Hematopoietic multipotent progenitor cell treated with erythropoietin and hydrocortisone succinate and interleukin-3 and kit ligand, for 6 days (in vitro differentiated cells): ENCODE data around the gene BLCAP.
"Not testable (repeated sequence)": the region's sequence is repeated elsewhere in the genome, so short reads cannot be mapped to it uniquely, and the experiment has no call there.

Experiments used
- DNase-seq: peaks from one replicate; pipeline ENCODE4 v3.0.0-alpha.2; 2015

BLCAP gene

GRCh38 chr20:37513779-37514359, 13.8 kb downstream of the BLCAP start:
- no peak for DNase-seq

GRCh38 chr20:37511610-37512275, 15.9 kb downstream of the BLCAP start:
- no peak for DNase-seq

- DNase-seq: no peak
Observed at GRCh38 chr20:37510226-37510625, 17.4 kb downstream of the BLCAP start.

DNA sequence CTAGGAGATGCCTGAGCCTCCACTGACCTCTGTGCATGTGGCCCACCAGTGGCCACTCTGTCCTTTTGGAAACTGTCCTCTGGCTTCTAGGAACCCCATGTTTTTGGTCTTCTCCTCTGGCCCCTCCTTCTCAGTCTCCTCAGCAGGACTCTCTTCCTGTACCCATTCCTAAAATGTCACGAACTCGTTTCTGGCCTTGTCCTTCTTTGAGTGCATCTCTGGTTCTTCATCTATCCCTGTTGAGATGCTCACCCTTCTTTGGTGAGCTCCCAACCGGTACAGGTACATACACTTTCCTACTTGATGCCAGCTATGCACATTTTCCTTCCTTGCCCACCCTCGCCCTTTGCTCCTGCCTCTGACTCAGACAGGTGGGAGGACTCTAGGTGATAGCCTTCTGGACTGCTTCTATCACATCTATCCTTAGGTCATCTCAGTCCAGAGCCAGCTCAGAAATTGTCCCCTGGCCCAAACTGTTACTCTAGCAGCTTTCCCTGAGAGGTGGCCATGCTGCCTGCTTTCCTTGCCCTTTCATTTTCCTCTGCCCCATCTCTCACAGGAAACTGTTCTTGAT, 21.4 kb downstream of the BLCAP start:
- no peak for DNase-seq

DNA sequence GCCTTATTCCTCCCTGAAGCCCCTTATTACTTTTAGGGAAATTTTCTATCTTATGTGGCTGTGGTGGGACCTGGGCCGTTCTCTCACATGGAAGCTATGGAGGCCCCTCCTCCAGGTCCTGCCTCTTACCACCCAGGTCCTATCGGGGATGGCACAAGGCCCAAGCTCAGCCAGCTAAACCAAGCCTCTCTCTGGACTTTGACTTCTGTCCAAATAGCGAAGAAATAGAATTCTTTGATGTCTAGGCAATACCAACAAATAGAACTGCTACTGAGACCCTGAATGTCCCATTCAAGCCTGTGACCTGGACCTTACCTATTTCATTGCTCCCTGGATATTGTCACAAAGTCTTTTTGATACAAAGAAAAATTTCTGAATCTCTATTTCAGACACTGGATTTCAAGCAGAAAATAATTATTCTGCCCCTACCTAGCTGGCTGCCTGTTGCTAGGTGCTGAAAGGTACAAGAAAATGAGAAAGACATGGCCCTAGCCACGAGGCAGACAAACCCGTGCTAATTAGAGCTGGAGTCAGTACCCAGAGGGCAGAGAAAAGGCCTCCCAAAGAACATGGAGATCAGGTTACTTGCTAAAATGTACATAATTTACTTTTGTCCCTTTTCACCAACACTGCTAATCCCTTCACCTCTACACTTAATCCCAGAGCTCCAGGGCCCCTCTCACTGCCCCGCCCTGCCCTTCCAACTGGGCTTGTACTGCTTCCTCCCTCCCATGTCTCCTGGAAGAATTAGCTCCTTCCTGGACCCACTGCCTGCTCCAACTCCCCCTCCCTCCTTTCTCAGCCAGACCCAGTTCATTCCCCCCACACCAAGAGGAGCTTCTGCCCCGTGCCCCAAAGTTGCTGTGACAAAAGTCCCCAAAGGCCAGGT, 22.2 kb downstream of the BLCAP start:
- DNase-seq: no peak

GRCh38 chr20:37504404-37505096, 23.1 kb downstream of the BLCAP start:
- no peak for DNase-seq

GRCh38 chr20:37503256-37503927, 24.3 kb downstream of the BLCAP start:
- DNase-seq: no peak

- no peak for DNase-seq
Observed at GRCh38 chr20:37502654-37503053, 25.0 kb downstream of the BLCAP start.

DNA sequence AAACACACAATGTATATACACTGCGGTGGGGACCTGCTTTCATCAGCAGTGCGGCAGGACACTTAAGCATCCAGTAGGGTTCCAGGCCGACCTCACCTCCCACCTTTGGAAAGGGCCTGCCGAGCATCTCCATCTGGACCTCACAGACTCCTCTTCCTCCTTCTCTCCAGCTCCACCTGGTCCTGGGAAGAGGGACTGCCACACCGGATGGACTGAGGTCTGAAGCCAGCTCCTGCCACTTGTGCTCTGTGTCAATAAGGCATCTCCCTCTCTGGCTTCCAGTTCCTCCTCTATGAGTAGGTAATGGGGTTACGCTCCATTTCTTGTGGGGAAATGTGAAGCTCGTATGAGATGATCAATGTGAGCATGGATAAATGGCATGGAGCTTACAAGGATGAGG, 25.7 kb downstream of the BLCAP start:
- no peak for DNase-seq

- DNase-seq: no peak
Observed at GRCh38 chr20:37500311-37500710, 27.4 kb downstream of the BLCAP start.

- DNase-seq: no peak
Observed at GRCh38 chr20:37498066-37498665, 29.5 kb downstream of the BLCAP start.

DNA sequence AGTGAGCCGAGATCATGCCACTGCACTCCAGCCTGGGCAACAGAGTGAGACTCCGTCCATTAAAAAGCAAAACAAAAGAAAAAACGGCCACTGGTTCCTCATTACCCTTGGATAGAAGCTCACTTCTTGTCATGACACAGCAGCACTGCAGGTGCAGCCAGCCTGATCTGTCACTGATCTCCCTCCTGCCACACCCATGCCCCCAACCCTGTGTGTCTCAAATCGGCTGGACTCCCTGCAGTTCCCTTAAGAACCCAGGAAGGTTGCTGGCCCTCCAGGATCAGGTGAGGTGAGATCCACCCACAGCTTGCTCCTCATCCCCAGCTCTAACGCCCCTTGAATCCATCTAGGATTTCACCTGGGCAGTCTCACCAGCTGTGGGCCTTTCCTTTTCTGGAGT, 32.9 kb downstream of the BLCAP start:
- no peak for DNase-seq

GRCh38 chr20:37494301-37494700, 33.4 kb downstream of the BLCAP start:
- no peak for DNase-seq

- DNase-seq: no peak
Observed at GRCh38 chr20:37492945-37493344, 34.7 kb downstream of the BLCAP start.

- no peak for DNase-seq
Observed at GRCh38 chr20:37492096-37492625, 35.5 kb downstream of the BLCAP start.

DNA sequence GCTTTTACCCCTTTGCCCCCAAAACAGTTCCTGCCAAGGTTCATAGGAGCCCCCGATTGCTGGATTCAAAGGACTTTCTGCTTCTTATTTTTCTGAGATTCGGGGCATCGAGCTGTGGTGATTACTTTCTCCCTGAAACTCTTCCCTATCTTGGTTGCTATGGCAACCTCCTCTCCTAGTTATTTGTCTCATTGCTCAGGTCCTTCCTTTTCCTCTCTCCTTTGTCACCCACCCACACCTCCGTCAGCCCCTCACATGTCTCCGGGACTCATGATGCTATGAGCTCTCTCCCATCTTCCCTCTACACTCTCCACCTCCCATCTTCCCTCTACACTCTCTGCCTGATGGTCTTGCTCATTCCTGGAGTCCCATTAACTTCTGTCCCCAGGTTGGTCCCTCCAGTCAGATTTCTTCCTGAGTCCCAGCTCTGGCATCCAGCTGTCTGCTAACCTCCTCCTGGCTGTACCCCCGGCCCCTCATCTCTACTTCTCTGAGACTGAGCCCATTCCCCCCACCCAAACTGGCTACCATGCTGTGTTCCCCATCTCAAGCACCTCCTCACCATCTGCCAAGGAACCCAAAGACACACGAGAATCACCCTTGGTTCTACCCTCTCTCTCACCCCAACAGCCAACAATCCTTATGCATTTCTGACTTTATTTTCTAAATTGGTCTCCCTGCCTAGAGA, 36.9 kb downstream of the BLCAP start:
- no peak for DNase-seq

- not testable (repeated sequence) for DNase-seq
Observed at GRCh38 chr20:37486209-37486608, 41.5 kb downstream of the BLCAP start.

GRCh38 chr20:37484331-37484730, 43.3 kb downstream of the BLCAP start:
- no peak for DNase-seq

DNA sequence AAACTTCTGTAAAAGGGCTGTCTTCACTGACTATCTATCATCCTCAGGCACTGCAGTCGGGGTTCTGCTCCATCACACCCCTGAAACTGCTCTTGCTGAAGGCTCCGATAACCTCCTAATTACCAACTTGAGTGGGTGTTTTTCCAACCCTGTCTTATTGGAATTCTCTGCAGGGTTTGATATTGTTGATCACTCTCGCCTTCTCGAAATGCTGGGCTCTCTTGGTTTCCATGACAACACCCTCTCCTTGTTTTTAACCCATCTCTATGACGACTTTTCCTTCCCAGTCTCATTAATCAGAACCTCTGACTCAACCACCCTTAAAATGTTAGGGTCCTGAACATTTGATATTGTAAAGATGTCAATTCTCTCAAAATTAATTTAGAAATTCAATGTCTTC, 46.1 kb downstream of the BLCAP start:
- DNase-seq: no peak

- DNase-seq: no peak
Observed at GRCh38 chr20:37480919-37481318, 46.8 kb downstream of the BLCAP start.
